AG10803 (cell line): ENCODE measurements around the gene PLA1A.
A peak's percentile ranks its signal among the peaks of the same experiment; 100 is the strongest.

ENCODE experiments used
- DNase-seq: peaks from one replicate; pipeline ENCODE4 v3.0.0; 2010; ENCODE audit warnings: low read depth
- H3K4me3 ChIP-seq: 2 replicates; pipeline ENCODE4 v1.5.1; 2011; ENCODE audit warnings: mild to moderate bottlenecking, low read length, control low read depth
- CTCF ChIP-seq: conservative IDR thresholded peaks from 2 replicates; pipeline ENCODE4 v1.5.1; 2011; ENCODE audit warnings: mild to moderate bottlenecking, low read length, control low read depth, inconsistent platforms

The PLA1A gene

GRCh38 chr3:119636891-119637611 lies 39.4 kb downstream of the PLA1A start:
- H3K4me3 ChIP-seq, result no peak overlapping the region
- TF ChIP-seq CTCF, result no peak
- no peak for DNase-seq

GRCh38 chr3:119637679-119638477 lies 40.2 kb downstream of the PLA1A start:
- H3K4me3 ChIP-seq, result no peak overlapping the region
- peak; percentile 90 for DNase-seq

GRCh38 chr3:119639494-119640350 lies 42.0 kb downstream of the PLA1A start:
- no peak overlapping the region for H3K4me3 ChIP-seq
- no peak for DNase-seq
- no peak for TF ChIP-seq CTCF

More at GRCh38 chr3:119637679-119638477, 40.2 kb downstream of the PLA1A start:
- TF ChIP-seq CTCF, result no peak

- H3K4me3 ChIP-seq, result no peak overlapping the region
- no peak for DNase-seq
- no peak for TF ChIP-seq CTCF
Observed at GRCh38 chr3:119641416-119641815, 43.7 kb downstream of the PLA1A start.

- DNase-seq, result peak; percentile 39
- H3K4me3 ChIP-seq, result no peak overlapping the region
- no peak for TF ChIP-seq CTCF
Observed at GRCh38 chr3:119642746-119643473, 45.2 kb downstream of the PLA1A start.

- no peak overlapping the region for H3K4me3 ChIP-seq
- TF ChIP-seq CTCF, result no peak
- peak; percentile 76 for DNase-seq
Observed at GRCh38 chr3:119643528-119643927, 45.8 kb downstream of the PLA1A start.
